HEK293 (cell line): ENCODE results near the gene SBNO2.

Experiments
- CTCF ChIA-PET: fragments of 350-600 bp; formaldehyde crosslinking; extraction: SDS; loops from one replicate; lab custom pipeline; 2021; ENCODE audit warnings: antibody characterized with exemption; lab: Yijun Ruan, JAX
- POLR2A ChIA-PET: fragments of 300-600 bp; formaldehyde crosslinking; extraction: SDS; loops from one replicate; lab custom pipeline; 2020; ENCODE audit warnings: antibody characterized with exemption, inconsistent platforms; lab: Yijun Ruan, JAX
- H3K27ac ChIP-seq: fragments of 200-500 bp; sonication (Bioruptor generic); 2 replicates; pipeline ENCODE4 v1.5.1; 2014; ENCODE audit warnings: low read depth, low read length, control low read depth, inconsistent platforms; ENCODE audit errors: extremely low read depth
- H3K36me3 ChIP-seq, 2 experiments: fragments of 200-500 bp in 1 of 2; sonication (Bioruptor generic) in 1 of 2; 1 replicate in 1 of 2; 2 replicates in 1 of 2; pipeline ENCODE4 v1.5.1; 2014 to 2017; ENCODE audit warnings: inconsistent platforms in 2 of 2, low read length in 2 of 2; ENCODE audit not compliant: control insufficient read depth in 2 of 2, insufficient read depth in 1 of 2
- H3K4me1 ChIP-seq: fragments of 200-500 bp; sonication (Bioruptor generic); 2 replicates; pipeline ENCODE4 v1.5.1; 2014; ENCODE audit warnings: mild to moderate bottlenecking, low read length, inconsistent platforms; ENCODE audit not compliant: control insufficient read depth, insufficient read depth
- H3K4me3 ChIP-seq: 2 replicates; pipeline ENCODE4 v1.5.1; 2011; ENCODE audit warnings: low read depth, mild to moderate bottlenecking, control low read depth, low read length, moderate library complexity
- H3K9me3 ChIP-seq: fragments of 200-500 bp; sonication (Bioruptor generic); 2 replicates; pipeline ENCODE4 v1.5.1; 2014; ENCODE audit warnings: low read depth, low read length, inconsistent platforms; ENCODE audit not compliant: control insufficient read depth, insufficient read depth
- GLIS1 ChIP-seq: fragments of 450-650 bp; formaldehyde crosslinking; IDR thresholded peaks from 2 replicates; pipeline ENCODE4 v1.5.1; 2016; ENCODE audit warnings: missing biosample characterization, missing genetic modification characterization
- GLIS2 ChIP-seq: fragments of 450-650 bp; formaldehyde crosslinking; IDR thresholded peaks from 2 replicates; pipeline ENCODE4 v1.5.1; 2016; ENCODE audit warnings: missing biosample characterization, missing genetic modification characterization
- KLF8 ChIP-seq: fragments of 450-650 bp; formaldehyde crosslinking; IDR thresholded peaks from 2 replicates; pipeline ENCODE4 v1.5.1; 2016; ENCODE audit warnings: missing biosample characterization, missing genetic modification characterization
- SCRT2 ChIP-seq: fragments of 450-650 bp; formaldehyde crosslinking; IDR thresholded peaks from 2 replicates; pipeline ENCODE4 v1.5.1; 2016; ENCODE audit warnings: missing biosample characterization, missing genetic modification characterization
- ZBTB1 ChIP-seq: fragments of 450-650 bp; formaldehyde crosslinking; IDR thresholded peaks from 2 replicates; pipeline ENCODE4 v1.5.1; 2016; ENCODE audit warnings: missing biosample characterization, missing genetic modification characterization
- ZNF114 ChIP-seq: fragments of 450-650 bp; formaldehyde crosslinking; IDR thresholded peaks from 2 replicates; pipeline ENCODE4 v1.5.0; 2017; ENCODE audit warnings: missing biosample characterization, missing genetic modification characterization
- ZNF239 ChIP-seq: fragments of 450-650 bp; formaldehyde crosslinking; IDR thresholded peaks from 2 replicates; pipeline ENCODE4 v1.5.1; 2016; ENCODE audit warnings: missing biosample characterization, missing genetic modification characterization
- ZNF24 ChIP-seq: fragments of 450-650 bp; formaldehyde crosslinking; IDR thresholded peaks from 2 replicates; pipeline ENCODE4 v1.5.1; 2016; ENCODE audit warnings: missing biosample characterization, missing genetic modification characterization
- ZNF266 ChIP-seq: fragments of 450-650 bp; formaldehyde crosslinking; IDR thresholded peaks from 2 replicates; pipeline ENCODE4 v1.5.1; 2016; ENCODE audit warnings: missing biosample characterization, missing genetic modification characterization, low read depth
- ZNF426 ChIP-seq: fragments of 450-650 bp; formaldehyde crosslinking; IDR thresholded peaks from 2 replicates; pipeline ENCODE4 v1.5.1; 2017; ENCODE audit warnings: missing biosample characterization, missing genetic modification characterization, mild to moderate bottlenecking, inconsistent platforms, moderate library complexity
- ZNF549 ChIP-seq: fragments of 450-650 bp; IDR thresholded peaks from 2 replicates; pipeline ENCODE4 v1.5.1; 2018; ENCODE audit warnings: missing biosample characterization, missing genetic modification characterization, mild to moderate bottlenecking, inconsistent platforms, moderate library complexity
- ZNF623 ChIP-seq: fragments of 450-650 bp; formaldehyde crosslinking; IDR thresholded peaks from 2 replicates; pipeline ENCODE4 v1.5.1; 2016; ENCODE audit warnings: missing biosample characterization, missing genetic modification characterization
- ZNF658 ChIP-seq: fragments of 450-650 bp; formaldehyde crosslinking; IDR thresholded peaks from 2 replicates; pipeline ENCODE4; 2016; ENCODE audit warnings: missing biosample characterization, missing genetic modification characterization
- ZNF664 ChIP-seq: fragments of 450-650 bp; formaldehyde crosslinking; IDR thresholded peaks from 2 replicates; pipeline ENCODE4 v1.5.1; 2016; ENCODE audit warnings: missing biosample characterization, missing genetic modification characterization
- TF ChIP-seq, protein P1 (sequence below): fragments of 450-650 bp; formaldehyde crosslinking; IDR thresholded peaks from 2 replicates; pipeline ENCODE4 v1.5.1; 2017; ENCODE audit warnings: missing biosample characterization, mild to moderate bottlenecking, missing genetic modification characterization, moderate library complexity
- TF ChIP-seq, protein P2 (sequence below): fragments of 450-650 bp; formaldehyde crosslinking; IDR thresholded peaks from 2 replicates; pipeline ENCODE4 v1.5.1; 2016; ENCODE audit warnings: missing biosample characterization, missing genetic modification characterization
- TF ChIP-seq, protein P3 (sequence below): fragments of 450-650 bp; formaldehyde crosslinking; IDR thresholded peaks from 2 replicates; pipeline ENCODE4 v1.5.1; 2016; ENCODE audit warnings: missing biosample characterization, missing genetic modification characterization
- TF ChIP-seq, protein P4 (sequence below): fragments of 450-650 bp; formaldehyde crosslinking; IDR thresholded peaks from 2 replicates; pipeline ENCODE4; 2016; ENCODE audit warnings: missing biosample characterization, missing genetic modification characterization

Gene SBNO2

DNA sequence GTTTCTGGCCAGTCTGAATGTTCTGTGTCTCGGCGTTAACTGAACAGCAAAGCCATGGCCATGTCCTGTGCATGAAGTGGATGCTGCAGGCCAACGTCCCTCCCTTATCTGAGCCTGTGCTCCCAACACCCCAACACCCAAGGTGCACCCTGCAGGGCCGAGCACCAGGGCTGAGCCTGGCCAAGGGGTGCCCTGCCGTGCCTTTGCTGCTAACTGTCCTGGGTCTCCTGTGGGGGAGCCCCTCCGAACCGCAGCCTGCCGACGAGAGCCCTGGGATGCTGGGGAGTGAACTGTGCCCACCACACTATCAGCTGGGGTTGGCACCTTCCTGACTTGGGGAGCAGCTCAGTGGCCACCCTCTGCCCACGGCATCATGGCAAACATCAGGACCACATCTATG lies 52.7 kb downstream of the SBNO2 start:
- Histone ChIP-seq H3K4me1 (no peaks in the 10 kb centered on the region), H3K36me3 (peaks cover 7 to 60% of the 10 kb centered on the region in 2 experiments; a peak in 2 of 3 replicates), H3K9me3 (no peaks in the 10 kb centered on the region), H3K4me3 (no peak overlapping the region), H3K27ac (no peak overlapping the region)
- ChIA-PET POLR2A (no interaction called here), CTCF (no interaction called here)
- no peak for TF ChIP-seq ZNF24
- no peak for TF ChIP-seq ZNF426 (tag by site-specific recombination)
- TF ChIP-seq, protein P1, sequence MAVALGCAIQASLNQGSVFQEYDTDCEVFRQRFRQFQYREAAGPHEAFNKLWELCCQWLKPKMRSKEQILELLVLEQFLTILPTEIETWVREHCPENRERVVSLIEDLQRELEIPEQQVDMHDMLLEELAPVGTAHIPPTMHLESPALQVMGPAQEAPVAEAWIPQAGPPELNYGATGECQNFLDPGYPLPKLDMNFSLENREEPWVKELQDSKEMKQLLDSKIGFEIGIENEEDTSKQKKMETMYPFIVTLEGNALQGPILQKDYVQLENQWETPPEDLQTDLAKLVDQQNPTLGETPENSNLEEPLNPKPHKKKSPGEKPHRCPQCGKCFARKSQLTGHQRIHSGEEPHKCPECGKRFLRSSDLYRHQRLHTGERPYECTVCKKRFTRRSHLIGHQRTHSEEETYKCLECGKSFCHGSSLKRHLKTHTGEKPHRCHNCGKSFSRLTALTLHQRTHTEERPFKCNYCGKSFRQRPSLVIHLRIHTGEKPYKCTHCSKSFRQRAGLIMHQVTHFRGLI (tag by site-specific recombination) = no peak

DNA sequence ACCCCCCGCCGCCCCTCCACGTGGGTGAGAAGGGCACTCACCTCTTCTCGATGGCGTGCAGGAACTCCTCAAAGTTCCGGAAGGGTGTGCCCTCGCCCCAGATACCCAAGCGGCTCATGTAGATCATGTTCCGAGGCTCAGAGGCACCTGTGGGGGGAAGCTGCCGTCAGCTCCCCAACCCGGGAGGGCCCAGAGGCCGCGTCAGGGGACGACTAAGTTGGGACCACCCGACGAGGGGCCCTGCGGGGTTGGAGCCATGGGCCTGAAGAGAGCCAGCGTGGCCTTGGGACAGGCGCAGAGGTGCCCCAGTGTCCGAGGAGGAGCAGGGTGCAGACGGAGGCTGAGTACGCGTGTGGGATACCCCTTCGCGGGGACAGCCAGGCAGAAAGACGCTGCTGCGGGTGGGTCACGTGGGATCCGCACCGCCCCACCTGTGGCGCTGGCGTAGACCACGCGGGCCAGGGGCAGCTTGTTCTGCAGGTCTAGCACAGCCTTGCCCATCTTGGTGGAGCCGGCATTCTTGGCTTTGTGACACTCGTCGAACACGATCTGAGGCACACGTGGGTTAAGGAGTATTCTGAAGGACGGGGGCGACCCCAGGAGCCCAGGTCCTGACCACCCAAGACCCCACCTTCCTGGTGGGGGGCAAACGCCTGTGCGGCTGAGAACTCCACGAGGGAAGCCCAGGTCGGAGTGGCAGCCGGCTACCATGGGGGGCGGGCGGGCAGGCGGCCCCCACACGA lies 54.4 kb downstream of the SBNO2 start:
- Histone ChIP-seq H3K36me3 (peaks cover 7 to 55% of the 10 kb centered on the region in 2 experiments; a peak in 2 of 3 replicates), H3K4me3 (no peak overlapping the region), H3K27ac (no peak overlapping the region), H3K9me3 (no peaks in the 10 kb centered on the region), H3K4me1 (no peaks in the 10 kb centered on the region)
- ChIA-PET POLR2A (no interaction called here), CTCF (interaction anchor here (0.9 kb wide), 1 partner anchor 98 kb away, joined by 5 read pairs; no protein-coding TSS in a partner anchor)
- TF ChIP-seq ZNF658 (tag by site-specific recombination) = no peak
- no peak for TF ChIP-seq ZNF664 (tag by site-specific recombination)
- TF ChIP-seq, protein P2, sequence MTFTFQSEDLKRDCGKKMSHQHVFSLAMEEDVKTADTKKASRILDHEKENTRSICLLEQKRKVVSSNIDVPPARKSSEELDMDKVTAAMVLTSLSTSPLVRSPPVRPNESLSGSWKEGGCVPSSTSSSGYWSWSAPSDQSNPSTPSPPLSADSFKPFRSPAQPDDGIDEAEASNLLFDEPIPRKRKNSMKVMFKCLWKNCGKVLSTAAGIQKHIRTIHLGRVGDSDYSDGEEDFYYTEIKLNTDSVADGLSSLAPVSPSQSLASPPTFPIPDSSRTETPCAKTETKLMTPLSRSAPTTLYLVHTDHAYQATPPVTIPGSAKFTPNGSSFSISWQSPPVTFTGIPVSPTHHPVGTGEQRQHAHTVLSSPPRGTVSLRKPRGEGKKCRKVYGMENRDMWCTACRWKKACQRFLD (tag by site-specific recombination) = no peak
- no peak for TF ChIP-seq ZNF549
- TF ChIP-seq, protein P3, sequence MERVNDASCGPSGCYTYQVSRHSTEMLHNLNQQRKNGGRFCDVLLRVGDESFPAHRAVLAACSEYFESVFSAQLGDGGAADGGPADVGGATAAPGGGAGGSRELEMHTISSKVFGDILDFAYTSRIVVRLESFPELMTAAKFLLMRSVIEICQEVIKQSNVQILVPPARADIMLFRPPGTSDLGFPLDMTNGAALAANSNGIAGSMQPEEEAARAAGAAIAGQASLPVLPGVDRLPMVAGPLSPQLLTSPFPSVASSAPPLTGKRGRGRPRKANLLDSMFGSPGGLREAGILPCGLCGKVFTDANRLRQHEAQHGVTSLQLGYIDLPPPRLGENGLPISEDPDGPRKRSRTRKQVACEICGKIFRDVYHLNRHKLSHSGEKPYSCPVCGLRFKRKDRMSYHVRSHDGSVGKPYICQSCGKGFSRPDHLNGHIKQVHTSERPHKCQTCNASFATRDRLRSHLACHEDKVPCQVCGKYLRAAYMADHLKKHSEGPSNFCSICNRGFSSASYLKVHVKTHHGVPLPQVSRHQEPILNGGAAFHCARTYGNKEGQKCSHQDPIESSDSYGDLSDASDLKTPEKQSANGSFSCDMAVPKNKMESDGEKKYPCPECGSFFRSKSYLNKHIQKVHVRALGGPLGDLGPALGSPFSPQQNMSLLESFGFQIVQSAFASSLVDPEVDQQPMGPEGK (tag by site-specific recombination) = 0 out of 2 replicates have a peak, but pooled peaks have one; percentile 39
- no peak for TF ChIP-seq ZNF623 (tag by site-specific recombination)
- no peak for TF ChIP-seq ZNF114 (tag by site-specific recombination)
- 0 out of 2 replicates have a peak, but pooled peaks have one; percentile 25 for TF ChIP-seq GLIS2 (tag by site-specific recombination)
- TF ChIP-seq KLF8 (tag by site-specific recombination) = peak; percentile 58; the same call in 1 of the 2 replicates
- no peak for TF ChIP-seq ZNF266 (tag by site-specific recombination)
- no peak for TF ChIP-seq ZNF239 (tag by site-specific recombination)
- TF ChIP-seq SCRT2 (tag by site-specific recombination) = 0 out of 2 replicates have a peak, but pooled peaks have one; percentile 17
- TF ChIP-seq GLIS1 (tag by site-specific recombination) = no peak
- TF ChIP-seq ZBTB1 (tag by site-specific recombination) = no peak
- TF ChIP-seq, protein P4, sequence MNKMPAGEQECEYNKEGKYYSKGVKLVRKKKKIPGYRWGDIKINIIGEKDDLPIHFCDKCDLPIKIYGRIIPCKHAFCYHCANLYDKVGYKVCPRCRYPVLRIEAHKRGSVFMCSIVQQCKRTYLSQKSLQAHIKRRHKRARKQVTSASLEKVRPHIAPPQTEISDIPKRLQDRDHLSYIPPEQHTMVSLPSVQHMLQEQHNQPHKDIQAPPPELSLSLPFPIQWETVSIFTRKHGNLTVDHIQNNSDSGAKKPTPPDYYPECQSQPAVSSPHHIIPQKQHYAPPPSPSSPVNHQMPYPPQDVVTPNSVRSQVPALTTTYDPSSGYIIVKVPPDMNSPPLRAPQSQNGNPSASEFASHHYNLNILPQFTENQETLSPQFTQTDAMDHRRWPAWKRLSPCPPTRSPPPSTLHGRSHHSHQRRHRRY (tag by site-specific recombination) = no peak
